Heart right ventricle (tissue), 16 donors: ENCODE data around the gene ADAMTSL2. TPM values are rescaled to one million over a fixed set of nuclear protein-coding genes. Genes with fewer than 3 reads are reported as not detected.

Source experiments
- ATAC-seq, 8 donors: fragments of 200-7000 bp; cut with Tn5 transposase; one replicate each; pipeline ENCODE4 v1.9.1; 2020; ENCODE audit warnings: mild to moderate bottlenecking in 8 of 8, moderate library complexity in 8 of 8, moderate number of reproducible peaks in 1 of 8
- DNase-seq, 2 donors: peaks; one replicate each; pipeline ENCODE4 v3.0.0-alpha.2; 2020
- H3K27ac ChIP-seq, 10 donors: fragments of 200-600 bp; sonication (generic) in 2 of 10; one replicate each; pipeline versions ENCODE4 v1.5.0 to v1.8.0; 2020 to 2022; ENCODE audit warnings: mild to moderate bottlenecking in 3 of 10
- H3K27me3 ChIP-seq, 7 donors: fragments of 200-600 bp; one replicate each; pipeline ENCODE4 v1.8.0; 2021 to 2022; ENCODE audit warnings: mild to moderate bottlenecking in 2 of 7
- H3K36me3 ChIP-seq, 9 donors: fragments of 200-600 bp; sonication (generic) in 1 of 9; one replicate each; pipeline versions ENCODE4 v1.5.0 to v1.8.0; 2020 to 2022; ENCODE audit warnings: mild to moderate bottlenecking in 2 of 9
- H3K4me1 ChIP-seq, 9 donors: fragments of 200-600 bp; sonication (generic) in 1 of 9; one replicate each; pipeline versions ENCODE4 v1.5.0 to v1.8.0; 2020 to 2022; ENCODE audit warnings: mild to moderate bottlenecking in 4 of 9
- H3K4me3 ChIP-seq, 10 donors: fragments of 200-600 bp; sonication (generic) in 2 of 10; one replicate each; pipeline versions ENCODE4 v1.5.0 to v1.8.0; 2020 to 2022; ENCODE audit warnings: mild to moderate bottlenecking in 7 of 10, moderate library complexity in 2 of 10
- H3K9me3 ChIP-seq, 11 donors: fragments of 200-600 bp in 10 of 11; sonication (generic) in 2 of 11; one replicate each; pipeline versions ENCODE4 v1.5.0 to v1.8.0; 2013 to 2022; ENCODE audit warnings: mild to moderate bottlenecking in 2 of 11, control low read depth in 1 of 11, moderate library complexity in 1 of 11
- CTCF ChIP-seq, 9 donors: fragments of 200-600 bp; sonication (generic) in 2 of 9; IDR thresholded peaks; one replicate each; pipeline versions ENCODE4 v1.5.0 to v1.8.0; 2021 to 2022; ENCODE audit warnings: antibody characterized with exemption in 9 of 9, mild to moderate bottlenecking in 5 of 9, moderate library complexity in 1 of 9
- WGBS, 2 donors: extraction: QIAGEN DNeasy Blood & Tissue Kit; methylation state at CpG; one replicate each; pipeline ENCODE4 v1.1.7; 2013; ENCODE audit warnings: inconsistent platforms in 1 of 2; 5-methylcytosine and 5-hydroxymethylcytosine counted together
- intact Hi-C, 10 donors: fragments of 100-400 bp; cut with DNase I; formaldehyde crosslinking; loops; one replicate each; pipeline versions ENCODE4 v1.11.1 to v1.14.2; 2022
- polyA plus RNA-seq, 2 donors: library from polyadenylated mRNA; stranded (reverse); fragments of 200-250 nt; gene quantifications; one replicate each; pipeline ENCODE4 v1.2.3, GENCODE V29; 2013
- total RNA-seq, 10 donors: library from RNA; stranded (reverse); fragmentation: NEBNext Ultra II Directional in 3 of 10; extraction: Animal tissue kit (Norgen Biotek cat#: 25700) in 3 of 10; gene quantifications; one replicate each; pipeline versions ENCODE4 v1.2.1 to v1.2.4, GENCODE V29; 2021 to 2023
- donor health status: Arrhythmogenic right ventricular cardiomyopathy.
- donor health status: ischemic (EF 13 %, LVEDD 7.1; RV severe dilation, severe dysfunction).
- donor health status: healthy with polysubstance abuse.
- donor health status: DM: no; HTN: yes; CAD: no.
- donor health status: DM: no; HTN: no; CAD: no.
- donor health status: ischemic (EF 25% LVEDD 6.9; RV normal size, moderate dysfunction).
- donor health status: ischemic (EF 25% LVEDD 5.7; RV mildly dilated, moderate dysfunction).
- donor health status: healthy.
- donor health status: DM: yes; HTN: yes; CAD: no.
- donor health status: Ischemic cardiomyopathy.
- donor health status: ischemic (EF 35%, LVEDD 5.7; RV mildly dilated, moderate dysfunction).
- donor health status: nonischemic (EF 11% LVEDD 7.7; RV severe dilation, severe dysfunction).
- donor health status: DM: yes; HTN: yes; CAD: no.
- donor health status: PGD.
- donor health status: ischemic (EF 29% LVEDD 5.4; RV normal size, mild dysfunction).
- donor health status: nonischemic (EF 23%, LVEDD 6.1; RV moderate dilation, normal function).

ADAMTSL2 gene
- total and polyA plus RNA-seq, 12 donors = 2.0 to 9.1 (median 4.5) TPM

DNA sequence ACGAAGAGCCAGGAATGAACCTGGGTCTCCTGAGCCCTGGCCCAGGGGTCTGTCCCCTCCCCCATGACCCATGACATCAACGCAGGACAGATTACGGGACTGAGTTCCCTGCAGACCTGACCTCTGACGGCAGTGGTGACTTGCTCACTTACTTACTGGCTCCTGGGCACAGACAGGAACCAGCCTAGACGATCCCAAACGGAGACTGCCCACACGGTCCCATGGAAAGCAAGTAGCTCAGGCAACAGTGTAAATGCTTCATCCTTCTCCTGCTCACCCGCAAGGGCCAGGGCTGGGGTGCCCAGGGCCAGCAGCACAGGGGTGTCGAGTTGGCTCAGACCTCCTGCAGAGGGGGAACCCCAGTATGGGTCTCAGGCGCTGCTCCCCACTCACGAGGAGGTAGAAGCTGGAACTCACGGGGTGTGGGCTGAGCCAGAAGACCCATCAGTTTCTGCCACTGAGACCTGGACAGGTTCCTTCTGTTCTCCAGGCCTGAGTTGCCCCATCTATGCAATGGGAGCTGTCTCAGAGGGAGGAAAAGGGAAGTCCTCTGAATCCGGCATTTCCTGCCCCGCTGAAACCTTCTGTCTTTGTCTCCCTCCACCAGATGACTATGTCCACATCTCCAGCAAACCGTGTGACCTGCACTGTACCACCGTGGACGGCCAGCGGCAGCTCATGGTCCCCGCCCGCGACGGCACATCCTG is 5.6 kb downstream of the ADAMTSL2 start:
- TF ChIP-seq CTCF (IDR thresholded peaks at IDR 0.05) = no peak
- Histone ChIP-seq H3K27me3 (peaks cover 0 to 10% (median 0%) of the 10 kb centered on the region in 7 donors), H3K27ac (peak overlapping the region; percentile 1 to 85 (median 58)), H3K9me3 (no peaks in the 10 kb centered on the region), H3K4me3 (peak overlapping the region in 9 of 10 donors; percentile 1 to 51 (median 36)), H3K4me1 (peaks cover 15 to 63% (median 46%) of the 10 kb centered on the region in 9 donors), H3K36me3 (peaks cover 0 to 12% (median 0%) of the 10 kb centered on the region in 9 donors)
- intact Hi-C loops = loop anchor here in 1 of 10 donors (2.0 to 5.0 kb wide), 2 partner anchors 19 to 37 kb away; no protein-coding TSS in a partner anchor
- no peak for DNase-seq
- WGBS, 2 donors = 59 to 61% methylated on average over 22 of the region's 22 CpGs
- ATAC-seq = peak in 7 of 8 donors; percentile 19 to 43 (median 35)

DNA sequence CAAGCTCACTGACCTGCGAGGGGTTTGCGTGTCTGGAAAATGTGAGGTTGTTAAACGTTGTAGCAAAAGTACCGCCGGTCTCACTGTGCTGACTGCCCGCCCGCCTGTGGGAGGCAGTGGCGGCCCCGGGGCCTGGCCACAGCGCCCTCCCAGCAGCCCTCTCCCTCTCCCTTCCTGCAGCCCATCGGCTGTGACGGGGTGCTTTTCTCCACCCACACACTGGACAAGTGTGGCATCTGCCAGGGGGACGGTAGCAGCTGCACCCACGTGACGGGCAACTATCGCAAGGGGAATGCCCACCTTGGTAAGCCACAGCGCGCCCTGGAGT is 6.2 kb downstream of the ADAMTSL2 start:
- ATAC-seq (peak in 1 of 8 donors; percentile 5), DNase-seq (no peak)
- peak in 1 of 9 donors; percentile 9 for TF ChIP-seq CTCF (IDR thresholded peaks at IDR 0.05)
- intact Hi-C loops = no loop called here
- H3K9me3 ChIP-seq = no peaks in the 10 kb centered on the region
- 73 to 83% methylated on average over 18 of the region's 18 CpGs for WGBS, 2 donors
- H3K4me3 ChIP-seq = no peak overlapping the region
- H3K4me1 ChIP-seq = peaks cover 18 to 63% (median 49%) of the 10 kb centered on the region in 9 donors
- H3K27me3 ChIP-seq = peaks cover 0 to 6% (median 0%) of the 10 kb centered on the region in 7 donors
- H3K27ac ChIP-seq = peak overlapping the region in 5 of 10 donors; percentile 58 to 85 (median 71)
- H3K36me3 ChIP-seq = peaks cover 0 to 12% (median 0%) of the 10 kb centered on the region in 9 donors

DNA sequence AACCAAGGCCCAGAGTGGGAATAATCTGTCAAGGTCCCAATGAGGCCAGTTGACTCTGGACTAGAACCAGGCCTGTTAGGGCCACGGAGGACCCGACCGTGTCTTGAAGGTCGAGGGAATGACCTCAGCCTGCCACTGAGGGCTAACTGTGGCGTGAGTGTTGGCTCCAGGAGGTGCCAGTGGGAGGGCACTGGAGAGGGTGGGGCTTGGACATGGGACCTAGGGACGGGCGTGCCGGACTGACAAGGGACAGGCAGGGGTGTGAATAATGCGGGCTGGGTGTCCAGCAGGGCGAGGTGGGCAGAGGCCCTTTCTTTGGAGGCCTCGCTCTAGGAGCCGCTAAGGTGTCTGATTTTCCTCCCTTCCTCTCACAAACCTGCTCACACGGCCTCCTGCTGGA is 7.5 kb downstream of the ADAMTSL2 start:
- peaks cover 0 to 4% (median 0%) of the 10 kb centered on the region in 7 donors for H3K27me3 ChIP-seq
- no peaks in the 10 kb centered on the region for H3K9me3 ChIP-seq
- DNase-seq (no peak), ATAC-seq (peak in 1 of 8 donors; percentile 28)
- intact Hi-C loops = no loop called here
- peaks cover 22 to 72% (median 54%) of the 10 kb centered on the region in 9 donors for H3K4me1 ChIP-seq
- H3K27ac ChIP-seq = no peak overlapping the region
- no peak overlapping the region for H3K4me3 ChIP-seq
- peaks cover 0 to 13% (median 0%) of the 10 kb centered on the region in 9 donors for H3K36me3 ChIP-seq
- TF ChIP-seq CTCF (IDR thresholded peaks at IDR 0.05) = no peak
- 61 to 73% methylated on average over 13 of the region's 13 CpGs for WGBS, 2 donors

DNA sequence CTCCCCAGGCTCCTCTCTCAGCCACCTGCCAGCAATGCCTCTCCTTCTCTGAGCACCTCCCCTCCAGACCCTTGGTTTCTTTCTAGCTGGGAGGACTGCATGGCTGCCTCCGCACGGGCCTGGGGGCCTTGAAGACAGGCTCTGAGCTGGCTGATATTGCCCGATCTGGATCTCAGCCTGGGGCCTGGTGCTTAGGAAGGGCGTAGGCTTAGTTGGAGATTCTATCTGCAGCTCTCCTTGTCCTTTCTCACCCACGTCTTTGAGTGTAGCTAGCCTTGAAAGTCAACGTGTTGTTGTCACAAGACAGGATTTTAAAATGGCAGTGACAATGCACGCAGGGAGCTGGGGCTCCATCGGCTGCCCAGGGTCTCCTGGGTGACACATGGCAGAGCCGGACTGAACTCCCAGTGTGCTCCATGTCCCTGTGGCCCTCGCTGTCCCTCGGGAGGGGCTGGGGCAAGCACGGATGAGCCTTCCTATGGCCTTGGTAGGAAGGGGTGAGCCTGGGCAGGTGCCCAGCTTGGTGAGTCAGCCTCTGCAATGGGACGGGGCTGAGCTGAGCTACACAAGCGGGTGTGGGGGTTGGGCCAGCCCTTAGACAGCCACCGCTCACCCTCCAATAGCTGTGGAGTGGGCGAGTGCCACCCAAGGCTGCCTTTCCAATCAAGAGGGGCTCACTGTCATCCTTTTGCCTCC is 9.4 kb downstream of the ADAMTSL2 start:
- Histone ChIP-seq H3K4me3 (no peak overlapping the region), H3K27ac (no peak overlapping the region), H3K27me3 (peaks cover 0 to 3% (median 0%) of the 10 kb centered on the region in 7 donors), H3K9me3 (no peaks in the 10 kb centered on the region), H3K36me3 (peaks cover 0 to 19% (median 0%) of the 10 kb centered on the region in 9 donors), H3K4me1 (peaks cover 15 to 61% (median 47%) of the 10 kb centered on the region in 9 donors)
- no peak for TF ChIP-seq CTCF (IDR thresholded peaks at IDR 0.05)
- no peak for ATAC-seq
- 80 to 84% methylated on average over 16 of the region's 16 CpGs for WGBS, 2 donors
- DNase-seq = no peak
- intact Hi-C loops = no loop called here
